ENCODE measurements around the gene TMEM39A.

The TMEM39A gene

GRCh38 chr3:119498186-119499011 is 35.0 kb upstream of the TMEM39A start, which contains the start of gene TIMMDC1 (continued):
- TF ChIP-seq ZNF629 (tag by site-specific recombination; IDR thresholded peaks at IDR 0.05) (peak; percentile 49), ZBTB20 (tag by site-specific recombination; IDR thresholded peaks at IDR 0.05) (peak; percentile 99), ZNF335 (tag by site-specific recombination; conservative IDR thresholded peaks at IDR 0.05) (peak; percentile 92), PATZ1 (tag by site-specific recombination; IDR thresholded peaks at IDR 0.05) (peak; percentile 86), PRDM10 (tag by site-specific recombination; IDR thresholded peaks at IDR 0.05) (peak; percentile 75), KLF10 (tag by site-specific recombination; IDR thresholded peaks at IDR 0.05) (0 out of 2 replicates have a peak, but pooled peaks have one; percentile 50), ZNF324 (tag by site-specific recombination; IDR thresholded peaks at IDR 0.05) (peak; percentile 6; the same call in 1 of the 2 replicates), SP2 (tag by site-specific recombination; IDR thresholded peaks at IDR 0.05) (peak; percentile 91), ZNF16 (tag by site-specific recombination; IDR thresholded peaks at IDR 0.05; ENCODE audit: low read depth) (no peak), ZNF510 (tag by site-specific recombination; IDR thresholded peaks at IDR 0.05; ENCODE audit: insufficient replicate concordance) (no peak), ZBTB10 (tag by site-specific recombination; IDR thresholded peaks at IDR 0.05) (no peak)

GRCh38 chr3:119497820-119498185 is 34.4 kb upstream of the TMEM39A start:
- POLR2A ChIA-PET: interaction anchor here (0.6 to 3.9 kb wide), 12 partner anchors 21 to 597 kb away, joined by 3 to 39 read pairs (median 3); partner anchors contain the start of genes B4GALT4, COX17, POGLUT1 and TMEM39A
- TF ChIP-seq KLF8 (tag by site-specific recombination; IDR thresholded peaks at IDR 0.05): no peak
- 0 out of 2 replicates have a peak, but pooled peaks have one; percentile 19 for TF ChIP-seq ZNF324 (tag by site-specific recombination; IDR thresholded peaks at IDR 0.05)
- TF ChIP-seq ZNF114 (tag by site-specific recombination; IDR thresholded peaks at IDR 0.05): no peak
- peak; percentile 93 for TF ChIP-seq PRDM1 (tag by site-specific recombination; IDR thresholded peaks at IDR 0.05)
- TF ChIP-seq ZNF768 (tag by site-specific recombination; IDR thresholded peaks at IDR 0.05): no peak
- CTCF ChIA-PET: interaction anchor here (0.7 kb wide), 2 partner anchors 175 to 267 kb away, joined by 4 read pairs; no protein-coding TSS in a partner anchor
- no peaks in the 10 kb centered on the region for H3K9me3 ChIP-seq (ENCODE audit: control insufficient read depth, insufficient read depth, low read depth, low read length)
- peaks cover 0 to 12% of the 10 kb centered on the region in 2 experiments; a peak in 2 of 3 replicates for H3K36me3 ChIP-seq (ENCODE audit: control insufficient read depth in 2 of 2, insufficient read depth in 1 of 2, low read length in 2 of 2)
- H3K4me3 ChIP-seq (ENCODE audit: low read depth, low read length): peak overlapping the region; percentile 95
- no peaks in the 10 kb centered on the region for H3K4me1 ChIP-seq (ENCODE audit: control insufficient read depth, insufficient read depth, low read length)
- H3K27ac ChIP-seq (ENCODE audit: extremely low read depth, low read depth, low read length): no peak overlapping the region
